HG02938 (cell line): ENCODE data around the gene DEFB126.
"Not testable (repeated sequence)": the region's sequence is repeated elsewhere in the genome, so short reads cannot be mapped to it uniquely, and the experiment has no call there.

ENCODE experiments used
- ATAC-seq: cut with Tn5 transposase; IDR thresholded peaks from one replicate; pipeline ENCODE4 v1.9.1; 2021; ENCODE audit warnings: mild to moderate bottlenecking, moderate library complexity; ENCODE audit not compliant: unreplicated experiment

Gene DEFB126

GRCh38 chr20:142290-142689, at the start of gene DEFB126:
TSS of gene DEFB126 (plus strand) at chr20:142590. CDS start at chr20:142629, 39 bp downstream.
- no peak for ATAC-seq

GRCh38 chr20:93641-94040, 48.7 kb upstream of the DEFB126 start:
- ATAC-seq: no peak

- ATAC-seq: no peak
These were observed 47.2 kb upstream of the DEFB126 start for GRCh38 chr20:95215-95614.

- ATAC-seq: not testable (repeated sequence)
These were observed 44.7 kb upstream of the DEFB126 start for GRCh38 chr20:97691-98090.

GRCh38 chr20:101975-102374, 40.4 kb upstream of the DEFB126 start:
- ATAC-seq: no peak

- no peak for ATAC-seq
These were observed 38.9 kb upstream of the DEFB126 start for GRCh38 chr20:103456-103855.

GRCh38 chr20:112396-112795, 30.0 kb upstream of the DEFB126 start:
- ATAC-seq: no peak

GRCh38 chr20:117518-117917, 24.9 kb upstream of the DEFB126 start:
- ATAC-seq: no peak

GRCh38 chr20:129786-130323, 12.5 kb upstream of the DEFB126 start:
- ATAC-seq: not testable (repeated sequence)

- no peak for ATAC-seq
These were observed 4.5 kb upstream of the DEFB126 start for GRCh38 chr20:137668-138490.

- no peak for ATAC-seq
These were observed 3.5 kb downstream of the DEFB126 start for GRCh38 chr20:145877-146276.

GRCh38 chr20:152131-152530, 9.7 kb downstream of the DEFB126 start:
- no peak for ATAC-seq

- ATAC-seq: no peak
These were observed 14.8 kb downstream of the DEFB126 start, which contains the start of gene DEFB127 for GRCh38 chr20:157154-157553. TSS of gene DEFB127 (plus strand) at chr20:157454. CDS start at chr20:157545, 91 bp downstream.

- ATAC-seq: no peak
These were observed 22.2 kb downstream of the DEFB126 start for GRCh38 chr20:164618-165017.

GRCh38 chr20:168876-169275, 26.5 kb downstream of the DEFB126 start:
- ATAC-seq: no peak

GRCh38 chr20:184288-184687, 41.9 kb downstream of the DEFB126 start:
- no peak for ATAC-seq

- ATAC-seq: no peak
These were observed 45.3 kb downstream of the DEFB126 start for GRCh38 chr20:187733-188132.

- no peak for ATAC-seq
These were observed 47.2 kb downstream of the DEFB126 start, which contains the start of gene DEFB128 for GRCh38 chr20:189611-190010. TSS of gene DEFB128 (minus strand) at chr20:189711. CDS start at chr20:189623, 88 bp downstream.
